ENCODE measurements around the gene STK32B. TPM values are rescaled to one million over a fixed set of nuclear protein-coding genes. Genes with fewer than 3 reads are reported as not detected.

STK32B gene
- total and polyA plus RNA-seq, 2 donors (not counting 3 experiments of a cell fraction or from before 2014, with no cell fraction given), result 5.6 to 7.8 TPM

- no peak overlapping the region for H3K4me3 ChIP-seq (replicated peaks in 1 of 3; ENCODE audit: insufficient read depth in 1 of 3, low read depth in 1 of 3, low read length in 3 of 3)
- no peak for TF ChIP-seq MAX (IDR thresholded peaks at IDR 0.05; ENCODE audit: insufficient read depth, insufficient read length)
- TF ChIP-seq EZH2 (IDR thresholded peaks at IDR 0.05; ENCODE audit: borderline replicate concordance, low read depth, low read length, severe bottlenecking), result no peak
- TF ChIP-seq POLR2A (IDR thresholded peaks at IDR 0.05; ENCODE audit: low read depth, low read length), result no peak
- no peak for TF ChIP-seq GATA2 (IDR thresholded peaks at IDR 0.05; ENCODE audit: insufficient read depth, insufficient read length, low read depth, low read length)
- TF ChIP-seq JUN (IDR thresholded peaks at IDR 0.05; ENCODE audit: borderline replicate concordance, insufficient read depth, insufficient read length, low read depth), result no peak
- TF ChIP-seq CTCF (IDR thresholded peaks at IDR 0.05; ENCODE audit: extremely low read depth in 1 of 2, insufficient read depth in 1 of 2, low read depth in 1 of 2, low read length in 2 of 2), result no peak
- no peak for TF ChIP-seq POLR2AphosphoS5 (IDR thresholded peaks at IDR 0.05; ENCODE audit: insufficient read depth, low read depth, low read length)
- dilution Hi-C loops (cut with MboI; ENCODE audit: extremely low pct_ligation_motif_present, low sequenced_read_pairs), result no loop called here
- no peaks in the 10 kb centered on the region for H3K27me3 ChIP-seq (ENCODE audit: control insufficient read depth in 2 of 2, insufficient read depth in 2 of 2, low read length in 2 of 2)
- no peaks in the 10 kb centered on the region for H3K4me1 ChIP-seq (ENCODE audit: control insufficient read depth, extremely low read depth, insufficient read depth, low read length)
- FAIRE-seq (no peak), DNase-seq (ENCODE audit: low read depth, low spot score) (no peak)
- intact Hi-C loops (cut with micrococcal nuclease), result loop anchor here (5.0 kb wide), 1 partner anchor 383 kb away; no protein-coding TSS in a partner anchor
- H2AFZ ChIP-seq (ENCODE audit: low read depth, low read length), result no peak overlapping the region
- ChIA-PET POLR2A (no interaction called here), CTCF (interaction anchor here (1.2 to 1.8 kb wide), 2 partner anchors 17 to 394 kb away, joined by 3 to 6 read pairs; no protein-coding TSS in a partner anchor)
- no peaks in the 10 kb centered on the region for H3K79me2 ChIP-seq (ENCODE audit: control insufficient read depth, insufficient read depth, low read length)
- H3K36me3 ChIP-seq (ENCODE audit: control insufficient read depth in 2 of 2, extremely low read depth in 1 of 2, insufficient read depth in 2 of 2, low read length in 2 of 2), result no peaks in the 10 kb centered on the region
- no peaks in the 10 kb centered on the region for H3K9me1 ChIP-seq (replicated peaks; ENCODE audit: control insufficient read depth, extremely low read depth, insufficient read depth, low read length)
- H3K4me2 ChIP-seq (ENCODE audit: insufficient read depth, low read length), result no peak overlapping the region
- no peak overlapping the region for H3K27ac ChIP-seq (ENCODE audit: insufficient read depth, low read depth, low read length)
- no peaks in the 10 kb centered on the region for H3K9me3 ChIP-seq (replicated peaks; ENCODE audit: control insufficient read depth, insufficient read depth, low read length)
- no peak overlapping the region for H3K9ac ChIP-seq (replicated peaks; ENCODE audit: extremely low read depth, insufficient read depth, low read length)
- no TSS peak for BruUV-seq (replicated peaks)
- no peaks in the 10 kb centered on the region for H4K20me1 ChIP-seq (replicated peaks; ENCODE audit: control insufficient read depth, extremely low read depth, insufficient read depth, low read length)
Observed at GRCh38 chr4:5379895-5380294, 328.6 kb downstream of the STK32B start.

All from endothelial cell of umbilical vein (primary cell).